ENCODE data around the gene IP6K3.

- no peak for TF ChIP-seq CTCF (IDR thresholded peaks at IDR 0.05)
- TF ChIP-seq POLR2AphosphoS5 (IDR thresholded peaks at IDR 0.05) = no peak
These were observed 15.7 kb downstream of the IP6K3 start for GRCh38 chr6:33731035-33731434.
